Muscle of leg (tissue), 11 donors: ENCODE data around the gene ZNF362. TPM values are rescaled to one million over a fixed set of nuclear protein-coding genes. Genes with fewer than 3 reads are reported as not detected.
A peak's percentile ranks its signal among the peaks of the same experiment; 100 is the strongest.

Experiments used
- DNase-seq: peaks from one replicate; pipeline ENCODE4 v3.0.0; 2013
- H3K27ac ChIP-seq: one replicate; pipeline ENCODE4 v1.5.1; 2013; ENCODE audit warnings: mild to moderate bottlenecking, low read length, control low read depth
- H3K27me3 ChIP-seq: one replicate; pipeline ENCODE4 v1.6.1; 2013; ENCODE audit warnings: low read length; ENCODE audit not compliant: control insufficient read depth, insufficient read depth
- H3K36me3 ChIP-seq: one replicate; pipeline ENCODE4 v1.6.1; 2013; ENCODE audit warnings: low read length; ENCODE audit not compliant: control insufficient read depth, insufficient read depth
- H3K4me1 ChIP-seq: one replicate; pipeline ENCODE4 v1.6.1; 2013; ENCODE audit warnings: low read length; ENCODE audit not compliant: control insufficient read depth, insufficient read depth
- H3K4me3 ChIP-seq: one replicate; pipeline ENCODE4 v1.5.1; 2013; ENCODE audit warnings: low read length, control low read depth
- H3K9me3 ChIP-seq: replicated peaks from 2 replicates; pipeline ENCODE4 v1.6.1; 2013; ENCODE audit warnings: low read depth, low read length; ENCODE audit not compliant: control insufficient read depth
- WGBS: methylation state at CpG from one replicate; pipeline ENCODE4 v1.1.5; 2013; ENCODE audit warnings: missing lambda C conversion rate; ENCODE audit not compliant: insufficient coverage; 5-methylcytosine and 5-hydroxymethylcytosine counted together
- polyA plus RNA-seq, 8 donors: library from polyadenylated mRNA; unstranded; fragments of 120-200 nt; gene quantifications; one replicate each; pipeline versions ENCODE4 v1.2.1 to v1.2.3, GENCODE V29; 2013; ENCODE audit warnings: inconsistent platforms in 1 of 8, low replicate concordance in 1 of 8; ENCODE audit not compliant: insufficient read length in 8 of 8, insufficient read depth in 1 of 8
- total RNA-seq: library from RNA; stranded (reverse); fragments of 120-200 nt; gene quantifications from one replicate; pipeline ENCODE4 v1.2.4, GENCODE V29; 2013

The ZNF362 gene
- total and polyA plus RNA-seq, 9 donors: 16.1 to 44.1 (median 36.0) TPM

- H3K36me3 ChIP-seq: peaks cover 84% of the 10 kb centered on the region
- peak overlapping the region; percentile 20 for H3K27ac ChIP-seq
- peaks cover 35% of the 10 kb centered on the region for H3K4me1 ChIP-seq
- DNase-seq: no peak
- no peaks in the 10 kb centered on the region for H3K9me3 ChIP-seq
- H3K27me3 ChIP-seq: no peaks in the 10 kb centered on the region
- WGBS: 35% methylated on average over 5 of the region's 10 CpGs
- no peak overlapping the region for H3K4me3 ChIP-seq
These were observed 75.4 kb downstream of the ZNF362 start for GRCh38 chr1:33331444-33332356.

DNA sequence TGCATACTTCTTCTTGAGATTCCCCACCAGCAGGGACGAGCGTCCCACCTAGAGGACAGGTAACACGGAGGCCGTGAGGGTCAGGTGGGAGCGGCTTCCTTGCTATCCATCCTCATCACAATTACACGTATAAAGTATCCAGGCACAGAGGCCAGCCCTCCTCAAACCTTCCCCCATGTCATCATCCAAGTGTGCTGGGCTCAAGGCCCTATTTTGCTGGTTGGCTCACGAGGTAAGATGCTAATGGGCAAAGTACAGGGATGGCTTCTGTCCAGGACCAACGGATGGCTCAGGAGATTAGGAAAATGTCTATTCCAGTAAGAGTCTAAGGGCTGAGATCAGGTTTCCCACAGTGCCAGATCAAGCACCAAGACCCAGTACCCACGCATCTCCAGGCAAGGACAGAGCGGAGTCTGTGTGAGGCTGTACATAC, 76.1 kb downstream of the ZNF362 start:
- Histone ChIP-seq H3K4me3 (no peak overlapping the region), H3K9me3 (no peaks in the 10 kb centered on the region), H3K27me3 (no peaks in the 10 kb centered on the region), H3K36me3 (peaks cover 77% of the 10 kb centered on the region), H3K27ac (peak overlapping the region; percentile 20), H3K4me1 (peaks cover 38% of the 10 kb centered on the region)
- 37% methylated on average over 2 of the region's 10 CpGs for WGBS
- no peak for DNase-seq

- H3K9me3 ChIP-seq: no peaks in the 10 kb centered on the region
- peaks cover 72% of the 10 kb centered on the region for H3K36me3 ChIP-seq
- no peak overlapping the region for H3K4me3 ChIP-seq
- no peak for DNase-seq
- H3K27me3 ChIP-seq: no peaks in the 10 kb centered on the region
- H3K27ac ChIP-seq: peak overlapping the region; percentile 15
- peaks cover 36% of the 10 kb centered on the region for H3K4me1 ChIP-seq
- 87% methylated on average over 4 of the region's 5 CpGs for WGBS
These were observed 76.6 kb downstream of the ZNF362 start for GRCh38 chr1:33332881-33333280.

- H3K27ac ChIP-seq: no peak overlapping the region
- H3K9me3 ChIP-seq: no peaks in the 10 kb centered on the region
- peaks cover 60% of the 10 kb centered on the region for H3K36me3 ChIP-seq
- WGBS: 63% methylated on average over 12 of the region's 17 CpGs
- H3K27me3 ChIP-seq: no peaks in the 10 kb centered on the region
- peaks cover 46% of the 10 kb centered on the region for H3K4me1 ChIP-seq
- no peak for DNase-seq
- H3K4me3 ChIP-seq: no peak overlapping the region
These were observed 77.8 kb downstream of the ZNF362 start for GRCh38 chr1:33334081-33334552.

DNA sequence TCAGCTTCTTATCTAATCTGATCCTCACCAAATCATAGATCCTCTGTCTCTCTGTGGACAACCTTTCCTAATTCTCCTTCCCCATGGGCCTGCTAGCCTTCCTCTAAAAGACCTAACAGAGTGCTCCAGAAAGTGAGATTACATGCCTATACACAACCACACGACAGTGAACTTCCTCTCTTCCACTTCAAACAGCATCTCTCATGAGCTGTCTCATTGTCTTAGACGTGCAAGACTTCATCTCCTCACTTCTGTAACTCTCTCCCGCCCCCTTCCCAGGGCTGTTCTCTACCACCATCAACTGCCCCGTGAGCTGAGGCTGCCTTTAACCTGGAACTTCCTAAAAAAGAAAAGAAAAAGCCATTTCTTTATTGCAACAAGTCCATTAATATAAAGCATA, 78.7 kb downstream of the ZNF362 start:
- no peak for DNase-seq
- no peaks in the 10 kb centered on the region for H3K27me3 ChIP-seq
- H3K4me1 ChIP-seq: peaks cover 54% of the 10 kb centered on the region
- WGBS: 9% methylated on average over 1 of the region's 4 CpGs
- H3K27ac ChIP-seq: no peak overlapping the region
- no peak overlapping the region for H3K4me3 ChIP-seq
- H3K36me3 ChIP-seq: peaks cover 51% of the 10 kb centered on the region
- H3K9me3 ChIP-seq: no peaks in the 10 kb centered on the region

DNA sequence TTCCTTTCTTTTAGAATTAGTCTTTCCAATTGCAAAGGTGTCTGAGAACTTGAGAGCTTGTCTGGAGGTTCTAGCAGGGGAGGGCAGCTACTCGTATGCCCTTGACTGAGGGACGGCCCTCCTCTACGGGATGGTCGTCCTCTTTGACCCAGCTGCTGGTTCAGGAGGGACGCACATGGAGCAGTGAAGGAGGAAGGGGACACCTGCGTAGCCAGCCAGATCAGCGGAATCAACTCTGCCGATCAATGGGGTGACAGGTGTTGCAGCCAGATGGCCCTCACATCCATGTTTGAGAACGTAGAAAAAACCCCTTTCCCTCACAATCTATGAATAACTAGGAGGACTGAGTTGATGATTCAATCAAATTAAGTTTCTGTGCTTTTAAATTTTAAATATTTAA, 80.3 kb downstream of the ZNF362 start:
- peaks cover 65% of the 10 kb centered on the region for H3K4me1 ChIP-seq
- H3K9me3 ChIP-seq: no peaks in the 10 kb centered on the region
- 60% methylated on average over 1 of the region's 9 CpGs for WGBS
- no peak overlapping the region for H3K4me3 ChIP-seq
- no peak for DNase-seq
- no peaks in the 10 kb centered on the region for H3K27me3 ChIP-seq
- H3K36me3 ChIP-seq: peaks cover 44% of the 10 kb centered on the region
- no peak overlapping the region for H3K27ac ChIP-seq

- peaks cover 65% of the 10 kb centered on the region for H3K4me1 ChIP-seq
- no peak overlapping the region for H3K27ac ChIP-seq
- H3K36me3 ChIP-seq: peaks cover 40% of the 10 kb centered on the region
- no peaks in the 10 kb centered on the region for H3K9me3 ChIP-seq
- DNase-seq: no peak
- H3K27me3 ChIP-seq: no peaks in the 10 kb centered on the region
- H3K4me3 ChIP-seq: no peak overlapping the region
- 92% methylated on average over 5 of the region's 6 CpGs for WGBS
These were observed 81.1 kb downstream of the ZNF362 start for GRCh38 chr1:33337441-33337840.

GRCh38 chr1:33338048-33338439, 81.8 kb downstream of the ZNF362 start:
- Histone ChIP-seq H3K4me1 (peaks cover 65% of the 10 kb centered on the region), H3K36me3 (peaks cover 38% of the 10 kb centered on the region), H3K4me3 (no peak overlapping the region), H3K27me3 (no peaks in the 10 kb centered on the region), H3K27ac (peak overlapping the region; percentile 66), H3K9me3 (no peaks in the 10 kb centered on the region)
- no CpG with 5 or more reads among the region's 1 CpG for WGBS
- peak; percentile 48 for DNase-seq

GRCh38 chr1:33338440-33339211, 82.3 kb downstream of the ZNF362 start:
- peak; percentile 79 for DNase-seq
- Histone ChIP-seq H3K4me3 (no peak overlapping the region), H3K9me3 (no peaks in the 10 kb centered on the region), H3K27me3 (no peaks in the 10 kb centered on the region), H3K4me1 (peaks cover 67% of the 10 kb centered on the region), H3K27ac (peak overlapping the region; percentile 66), H3K36me3 (peaks cover 34% of the 10 kb centered on the region)
- 12% methylated on average over 9 of the region's 14 CpGs for WGBS

DNA sequence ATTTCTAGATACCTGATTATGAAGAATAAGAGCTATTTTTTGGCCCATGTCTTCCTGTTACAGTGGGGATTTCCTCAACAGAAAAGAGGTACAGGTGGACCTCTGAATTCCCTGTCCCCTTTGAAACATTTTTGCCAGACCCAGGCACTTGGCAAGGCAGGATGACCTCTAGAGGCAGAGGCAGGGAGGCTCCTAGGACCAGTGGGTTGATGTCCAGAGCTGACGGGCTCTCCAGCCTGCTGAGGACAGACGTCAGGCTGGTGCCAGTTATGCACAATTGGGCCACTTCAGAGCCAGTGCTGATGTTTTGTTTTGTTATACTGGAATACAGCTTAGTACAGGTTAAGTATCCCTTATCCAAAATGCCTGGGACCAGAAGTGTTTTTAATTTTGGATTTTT, 83.1 kb downstream of the ZNF362 start:
- Histone ChIP-seq H3K27ac (peak overlapping the region; percentile 66), H3K27me3 (no peaks in the 10 kb centered on the region), H3K4me1 (peaks cover 66% of the 10 kb centered on the region), H3K4me3 (no peak overlapping the region), H3K36me3 (peaks cover 31% of the 10 kb centered on the region), H3K9me3 (no peaks in the 10 kb centered on the region)
- DNase-seq: no peak
- WGBS: 30% methylated on average over 2 of the region's 2 CpGs
